Bronchial epithelial cell (primary cell): Measurements from ENCODE around the gene CD22. TPM values are rescaled to one million over a fixed set of nuclear protein-coding genes. Genes with fewer than 3 reads are reported as not detected.

Source experiments
- DNase-seq: peaks from one replicate; pipeline ENCODE4 v3.0.0-alpha.2; 2010; ENCODE audit warnings: low read depth
- FAIRE-seq: peaks from 2 replicates; lab custom pipeline; 2011; peaks lifted over from hg19 to GRCh38; lab: Jason Lieb, UNC
- H3K27me3 ChIP-seq: 2 replicates; pipeline ENCODE4 v1.5.1; 2011; ENCODE audit warnings: low read length; ENCODE audit not compliant: control insufficient read depth, insufficient read depth
- H3K36me3 ChIP-seq: 2 replicates; pipeline ENCODE4 v1.5.1; 2011; ENCODE audit warnings: low read length; ENCODE audit not compliant: control insufficient read depth, insufficient read depth
- H3K4me3 ChIP-seq: 2 replicates; pipeline ENCODE4 v1.5.1; 2011; ENCODE audit warnings: mild to moderate bottlenecking, low read depth, low read length, control low read depth
- total RNA-seq: library from RNA; depleted of rRNA; stranded (reverse); fragments of >200 nt; gene quantifications from 2 replicates; pipeline ENCODE4 v1.2.1, GENCODE V29; 2014
- TF ChIP-seq, protein P1 (sequence below): IDR thresholded peaks from 2 replicates; pipeline ENCODE4 v1.5.1; 2011; ENCODE audit warnings: mild to moderate bottlenecking, moderate library complexity, low read length, control low read depth, inconsistent platforms; ENCODE audit not compliant: insufficient read depth, severe bottlenecking

Gene CD22
- total RNA-seq, 1 donor from 2014 or later = 0.53 TPM

DNA sequence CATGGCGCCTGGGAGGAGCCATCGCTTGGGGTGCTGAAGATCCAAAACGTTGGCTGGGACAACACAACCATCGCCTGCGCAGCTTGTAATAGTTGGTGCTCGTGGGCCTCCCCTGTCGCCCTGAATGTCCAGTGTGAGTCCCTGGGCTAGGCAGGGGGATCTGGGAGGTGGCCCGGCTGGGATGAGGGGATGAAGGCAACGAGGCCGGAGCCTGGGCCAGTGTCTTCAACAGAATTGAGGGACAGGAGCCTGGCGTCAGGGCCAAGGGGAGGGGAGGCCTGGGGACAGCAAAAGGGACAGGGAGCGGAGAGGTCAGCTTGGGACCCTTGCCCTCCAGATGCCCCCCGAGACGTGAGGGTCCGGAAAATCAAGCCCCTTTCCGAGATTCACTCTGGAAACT is 12.0 kb downstream of the CD22 start:
- DNase-seq (no peak), FAIRE-seq (no peak)

DNA sequence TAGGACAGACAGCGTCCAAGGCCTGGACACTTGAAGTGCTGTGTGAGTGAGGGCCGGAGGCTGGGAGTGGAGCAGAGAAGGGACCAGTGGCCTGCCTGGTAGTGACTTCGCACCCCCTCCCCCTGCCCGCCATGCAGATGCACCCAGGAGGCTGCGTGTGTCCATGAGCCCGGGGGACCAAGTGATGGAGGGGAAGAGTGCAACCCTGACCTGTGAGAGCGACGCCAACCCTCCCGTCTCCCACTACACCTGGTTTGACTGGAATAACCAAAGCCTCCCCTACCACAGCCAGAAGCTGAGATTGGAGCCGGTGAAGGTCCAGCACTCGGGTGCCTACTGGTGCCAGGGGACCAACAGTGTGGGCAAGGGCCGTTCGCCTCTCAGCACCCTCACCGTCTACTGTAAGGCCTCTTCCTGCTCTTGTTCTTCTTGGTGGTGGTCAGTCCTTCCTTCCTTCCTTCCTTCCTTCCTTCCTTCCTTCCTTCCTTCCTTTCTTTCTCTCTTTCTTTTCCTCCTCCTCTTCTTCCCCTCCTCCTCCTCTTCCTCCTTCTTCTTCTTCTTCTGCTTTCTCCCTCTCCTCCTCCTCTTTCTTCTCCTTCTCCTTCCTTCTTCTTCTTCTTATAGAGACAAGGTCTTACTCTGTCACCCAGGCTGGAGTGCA is 12.7 kb downstream of the CD22 start:
- DNase-seq (no peak), FAIRE-seq (no peak)
- Histone ChIP-seq H3K36me3 (no peaks in the 10 kb centered on the region), H3K27me3 (no peaks in the 10 kb centered on the region), H3K4me3 (no peak overlapping the region)
- TF ChIP-seq, protein P1, sequence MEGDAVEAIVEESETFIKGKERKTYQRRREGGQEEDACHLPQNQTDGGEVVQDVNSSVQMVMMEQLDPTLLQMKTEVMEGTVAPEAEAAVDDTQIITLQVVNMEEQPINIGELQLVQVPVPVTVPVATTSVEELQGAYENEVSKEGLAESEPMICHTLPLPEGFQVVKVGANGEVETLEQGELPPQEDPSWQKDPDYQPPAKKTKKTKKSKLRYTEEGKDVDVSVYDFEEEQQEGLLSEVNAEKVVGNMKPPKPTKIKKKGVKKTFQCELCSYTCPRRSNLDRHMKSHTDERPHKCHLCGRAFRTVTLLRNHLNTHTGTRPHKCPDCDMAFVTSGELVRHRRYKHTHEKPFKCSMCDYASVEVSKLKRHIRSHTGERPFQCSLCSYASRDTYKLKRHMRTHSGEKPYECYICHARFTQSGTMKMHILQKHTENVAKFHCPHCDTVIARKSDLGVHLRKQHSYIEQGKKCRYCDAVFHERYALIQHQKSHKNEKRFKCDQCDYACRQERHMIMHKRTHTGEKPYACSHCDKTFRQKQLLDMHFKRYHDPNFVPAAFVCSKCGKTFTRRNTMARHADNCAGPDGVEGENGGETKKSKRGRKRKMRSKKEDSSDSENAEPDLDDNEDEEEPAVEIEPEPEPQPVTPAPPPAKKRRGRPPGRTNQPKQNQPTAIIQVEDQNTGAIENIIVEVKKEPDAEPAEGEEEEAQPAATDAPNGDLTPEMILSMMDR = no peak

More for the DNA sequence above, 12.0 kb downstream of the CD22 start:
- no peaks in the 10 kb centered on the region for H3K27me3 ChIP-seq
- H3K36me3 ChIP-seq = no peaks in the 10 kb centered on the region
- TF ChIP-seq, protein P1 = no peak
- no peak overlapping the region for H3K4me3 ChIP-seq

DNA sequence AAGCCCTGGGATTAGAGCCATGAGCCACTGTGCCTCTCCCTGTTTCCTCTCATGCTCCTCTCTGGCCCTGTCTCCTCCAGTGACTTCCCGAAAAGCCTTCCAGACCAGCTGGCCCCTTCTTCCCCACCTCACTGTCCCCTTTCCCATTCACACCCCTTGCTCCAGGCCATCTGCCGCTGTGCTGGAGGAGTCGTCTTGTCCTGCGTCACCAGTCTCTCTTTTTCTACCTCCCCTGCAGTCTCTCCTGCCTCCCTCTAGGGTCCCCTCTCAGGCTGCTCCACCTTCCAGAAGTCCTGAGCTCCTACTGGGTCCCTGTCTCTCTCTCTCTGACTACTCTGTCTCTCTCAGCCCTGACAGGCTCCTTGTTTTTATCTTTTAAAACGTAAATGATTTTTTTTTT is 13.4 kb downstream of the CD22 start:
- FAIRE-seq = no peak
- Histone ChIP-seq H3K27me3 (no peaks in the 10 kb centered on the region), H3K4me3 (no peak overlapping the region), H3K36me3 (no peaks in the 10 kb centered on the region)
- DNase-seq = no peak
- TF ChIP-seq, protein P1 = no peak

DNA sequence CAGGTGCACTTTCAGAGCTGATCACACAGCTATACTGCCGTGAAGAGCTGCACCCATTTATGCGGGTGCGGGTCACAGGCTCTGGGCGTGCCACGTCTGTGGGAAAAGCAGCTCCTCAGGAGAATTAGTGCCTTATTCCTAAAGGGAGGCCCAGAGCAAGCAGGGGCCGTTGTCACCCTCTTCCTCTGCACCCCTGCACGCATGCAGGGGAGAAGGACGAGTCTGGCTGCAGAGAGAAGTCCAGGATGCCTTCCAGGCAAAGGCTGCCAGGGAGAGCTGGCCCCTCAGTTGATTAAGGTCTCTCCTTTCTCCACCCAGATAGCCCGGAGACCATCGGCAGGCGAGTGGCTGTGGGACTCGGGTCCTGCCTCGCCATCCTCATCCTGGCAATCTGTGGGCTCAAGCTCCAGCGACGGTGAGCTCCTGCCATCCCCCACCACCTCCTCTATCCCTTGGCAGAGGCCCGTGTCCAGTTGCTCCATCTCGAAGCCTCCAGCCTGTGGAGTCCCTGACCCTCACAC is 15.6 kb downstream of the CD22 start:
- DNase-seq = no peak
- H3K4me3 ChIP-seq = no peak overlapping the region
- H3K27me3 ChIP-seq = no peaks in the 10 kb centered on the region
- H3K36me3 ChIP-seq = no peaks in the 10 kb centered on the region
- no peak for FAIRE-seq
- TF ChIP-seq, protein P1 = no peak

DNA sequence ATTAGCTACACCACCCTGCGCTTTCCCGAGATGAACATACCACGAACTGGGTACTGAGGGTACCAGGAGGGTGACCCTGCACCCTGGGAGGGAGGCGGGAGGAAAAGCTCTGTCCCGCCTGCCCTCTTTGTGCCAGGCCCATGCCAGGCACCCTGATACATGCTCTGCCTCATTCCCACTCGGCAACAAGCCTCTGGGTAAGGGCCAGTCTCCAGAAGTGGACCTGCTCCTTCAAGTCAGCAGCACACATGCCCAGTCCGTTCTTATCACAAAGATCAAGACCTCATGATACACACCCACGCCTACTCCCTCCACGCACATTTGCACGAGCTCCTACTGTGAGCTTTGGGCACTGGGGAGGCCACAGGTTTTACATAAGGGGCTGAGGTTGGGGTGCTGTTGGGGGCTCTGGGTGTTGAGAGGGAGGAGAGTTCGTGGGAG is 16.7 kb downstream of the CD22 start:
- no peak for FAIRE-seq
- DNase-seq = no peak
- no peak overlapping the region for H3K4me3 ChIP-seq
- TF ChIP-seq, protein P1 = no peak
- H3K27me3 ChIP-seq = no peaks in the 10 kb centered on the region
- no peaks in the 10 kb centered on the region for H3K36me3 ChIP-seq
